Mesothelial cell of epicardium (in vitro differentiated cells): ENCODE measurements around the gene ALPK3. TPM values are rescaled to one million over a fixed set of nuclear protein-coding genes. Genes with fewer than 3 reads are reported as not detected.

ENCODE experiments used
- total RNA-seq: library from RNA; stranded (reverse); gene quantifications from 3 replicates; pipeline ENCODE4 v1.2.1, GENCODE V29; 2021

Gene ALPK3
- total RNA-seq, 1 donor from 2014 or later = 31.3 TPM

Other genes with a start within 250 kb of the ALPK3 start
- gene ZSCAN2, start 216.3 kb upstream of the ALPK3 start, total RNA-seq = 41.7 to 45.6 TPM (median 45.1 TPM) in 3 replicates
- gene WDR73, start 163.1 kb upstream of the ALPK3 start, total RNA-seq = 47.5 to 49.3 TPM (median 49.3 TPM) in 3 replicates
- 6.4 to 7.6 TPM (median 6.7 TPM) in 3 replicates for gene NMB, start 159.2 kb upstream of the ALPK3 start, total RNA-seq
- 120 to 126 TPM (median 121 TPM) in 3 replicates for gene SEC11A, start 101.2 kb upstream of the ALPK3 start, total RNA-seq
- gene ZNF592, start 68.8 kb upstream of the ALPK3 start, total RNA-seq = 31.8 to 32.8 TPM (median 31.9 TPM) in 3 replicates
- gene SLC28A1, start 67.3 kb downstream of the ALPK3 start, total RNA-seq = 0.16 to 0.24 TPM (median 0.20 TPM) in 3 replicates
- gene PDE8A, start 164.5 kb downstream of the ALPK3 start, total RNA-seq = 33.5 to 38.4 TPM (median 36.7 TPM) in 3 replicates